ENCODE results near the gene CFDP1. TPM values are rescaled to one million over a fixed set of nuclear protein-coding genes. Genes with fewer than 3 reads are reported as not detected.

The CFDP1 gene
- total and polyA plus RNA-seq, 2 donors (not counting 1 experiment from before 2014, with no cell fraction given): 6.3 to 42.8 TPM

DNA sequence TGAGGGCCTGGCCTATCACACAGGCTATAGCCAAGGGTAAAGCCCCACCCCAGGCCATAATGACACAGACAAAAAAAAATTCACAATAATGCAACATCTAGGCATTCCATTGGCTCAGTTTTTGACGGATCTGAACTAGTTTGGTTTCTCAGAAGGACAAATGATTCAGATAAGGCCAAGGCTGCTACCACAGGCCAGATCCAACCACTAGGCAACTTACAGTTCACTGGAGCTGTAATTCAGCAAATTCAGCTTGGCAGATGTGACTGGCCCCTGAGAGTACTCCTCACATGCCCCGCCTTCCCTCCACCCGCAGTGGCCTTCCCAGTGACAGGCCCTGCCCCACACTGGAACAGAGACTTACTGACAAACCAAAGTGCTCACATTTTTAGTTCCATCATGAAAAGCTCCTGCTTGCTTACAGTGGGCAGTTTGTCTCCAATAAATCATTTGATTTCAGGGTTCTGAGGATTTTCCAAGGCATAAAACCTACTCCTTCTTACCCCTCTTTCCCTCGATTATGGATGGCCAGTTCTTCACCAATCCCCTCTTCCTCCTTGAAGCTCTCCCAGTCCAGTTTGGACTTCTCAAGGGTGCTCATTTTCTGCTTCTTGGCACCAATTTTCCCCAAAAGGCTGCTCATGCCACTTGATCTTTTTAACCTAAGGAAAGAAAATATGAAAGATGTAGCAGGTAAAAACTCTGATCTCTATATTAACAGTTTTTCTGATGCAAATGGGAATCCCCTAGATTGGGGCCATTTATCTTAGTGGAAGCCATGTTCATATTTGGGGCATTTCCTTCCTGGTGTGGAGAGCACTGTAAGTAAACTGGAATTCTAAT, 128.6 kb downstream of the CFDP1 start:
- Histone ChIP-seq H3K79me2 (ENCODE audit: control insufficient read depth, insufficient read depth, low read length) (no peaks in the 10 kb centered on the region), H3K9ac (ENCODE audit: low read length) (no peak overlapping the region), H3K9me3 (ENCODE audit: control extremely low read depth in 1 of 3, control insufficient read depth in 2 of 3, insufficient read depth in 1 of 3, low read length in 2 of 3) (no peaks in the 10 kb centered on the region), H3K36me3 (replicated peaks in 1 of 2; ENCODE audit: control extremely low read depth in 1 of 2, control insufficient read depth in 1 of 2, extremely low read depth in 1 of 2, insufficient read depth in 2 of 2, low read length in 1 of 2) (peaks cover 10% of the 10 kb centered on the region in 2 experiments), H3K4me3 (ENCODE audit: control extremely low read depth in 1 of 5, extremely low read depth in 1 of 5, insufficient read depth in 1 of 5, low read depth in 2 of 5, low read length in 4 of 5) (no peak overlapping the region), H3K27ac (ENCODE audit: low read length in 2 of 2) (no peak overlapping the region), H3K27me3 (replicated peaks in 1 of 4; ENCODE audit: control extremely low read depth in 1 of 4, control insufficient read depth in 3 of 4, insufficient read depth in 4 of 4, low read length in 3 of 4) (peaks cover 0 to 4% (median 0%) of the 10 kb centered on the region in 4 experiments), H2AFZ (ENCODE audit: insufficient read depth, low read depth, low read length, poor library complexity, severe bottlenecking) (no peak overlapping the region), H3K4me1 (ENCODE audit: control insufficient read depth in 2 of 2, insufficient read depth in 2 of 2, low read length in 2 of 2) (no peaks in the 10 kb centered on the region), H4K20me1 (ENCODE audit: control insufficient read depth, insufficient read depth, low read length, poor library complexity, severe bottlenecking) (peaks cover 8% of the 10 kb centered on the region), H3K4me2 (replicated peaks; ENCODE audit: low read depth, low read length, poor library complexity, severe bottlenecking) (no peak overlapping the region)
- Mint-ChIP-seq H3K27me3 (no peaks in the 10 kb centered on the region), H3K4me1 (no peaks in the 10 kb centered on the region), H3K9me3 (ENCODE audit: insufficient read depth) (no peaks in the 10 kb centered on the region), H3K4me3 (no peak overlapping the region), H3K27ac (no peak overlapping the region)
- TF ChIP-seq, protein P1, sequence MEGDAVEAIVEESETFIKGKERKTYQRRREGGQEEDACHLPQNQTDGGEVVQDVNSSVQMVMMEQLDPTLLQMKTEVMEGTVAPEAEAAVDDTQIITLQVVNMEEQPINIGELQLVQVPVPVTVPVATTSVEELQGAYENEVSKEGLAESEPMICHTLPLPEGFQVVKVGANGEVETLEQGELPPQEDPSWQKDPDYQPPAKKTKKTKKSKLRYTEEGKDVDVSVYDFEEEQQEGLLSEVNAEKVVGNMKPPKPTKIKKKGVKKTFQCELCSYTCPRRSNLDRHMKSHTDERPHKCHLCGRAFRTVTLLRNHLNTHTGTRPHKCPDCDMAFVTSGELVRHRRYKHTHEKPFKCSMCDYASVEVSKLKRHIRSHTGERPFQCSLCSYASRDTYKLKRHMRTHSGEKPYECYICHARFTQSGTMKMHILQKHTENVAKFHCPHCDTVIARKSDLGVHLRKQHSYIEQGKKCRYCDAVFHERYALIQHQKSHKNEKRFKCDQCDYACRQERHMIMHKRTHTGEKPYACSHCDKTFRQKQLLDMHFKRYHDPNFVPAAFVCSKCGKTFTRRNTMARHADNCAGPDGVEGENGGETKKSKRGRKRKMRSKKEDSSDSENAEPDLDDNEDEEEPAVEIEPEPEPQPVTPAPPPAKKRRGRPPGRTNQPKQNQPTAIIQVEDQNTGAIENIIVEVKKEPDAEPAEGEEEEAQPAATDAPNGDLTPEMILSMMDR (IDR thresholded peaks at IDR 0.05): no peak
- no peak for TF ChIP-seq EZH2 (IDR thresholded peaks at IDR 0.05; ENCODE audit: borderline replicate concordance, insufficient read depth, low read depth, low read length, poor library complexity, severe bottlenecking)
- intact Hi-C loops (cut with micrococcal nuclease): no loop called here
- ATAC-seq (ENCODE audit: low read depth): no peak
- WGBS (ENCODE audit: insufficient coverage): 100% methylated on average over 3 of the region's 4 CpGs
- CTCF ChIA-PET: no interaction called here
- POLR2A ChIA-PET: no interaction called here
- no peak for DNase-seq

DNA sequence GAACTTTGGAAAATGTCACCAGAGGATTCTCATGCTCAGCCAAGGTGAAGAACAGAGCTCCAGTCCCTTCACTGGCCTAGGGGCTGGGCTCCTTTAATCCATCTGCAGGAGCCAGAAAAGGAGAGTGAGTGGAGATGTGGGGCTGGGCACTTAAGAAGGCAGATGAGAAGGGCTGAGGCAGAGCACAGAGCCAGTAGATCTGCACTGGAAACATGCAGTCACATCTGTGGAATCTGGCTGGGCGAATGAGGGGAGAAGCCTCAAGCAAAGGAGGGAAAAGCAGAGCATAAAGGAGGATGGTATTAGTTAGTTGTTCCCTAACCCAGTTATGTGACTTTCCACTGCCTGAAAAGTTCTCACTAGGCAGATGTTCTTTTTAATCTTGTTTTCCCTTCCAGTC, 131.5 kb downstream of the CFDP1 start:
- Histone ChIP-seq H3K79me2 (ENCODE audit: control insufficient read depth, insufficient read depth, low read length) (no peaks in the 10 kb centered on the region), H3K9me3 (ENCODE audit: control extremely low read depth in 1 of 3, control insufficient read depth in 2 of 3, insufficient read depth in 1 of 3, low read length in 2 of 3) (no peaks in the 10 kb centered on the region), H3K9ac (ENCODE audit: low read length) (no peak overlapping the region), H3K4me3 (ENCODE audit: control extremely low read depth in 1 of 5, extremely low read depth in 1 of 5, insufficient read depth in 1 of 5, low read depth in 2 of 5, low read length in 4 of 5) (no peak overlapping the region), H3K4me2 (replicated peaks; ENCODE audit: low read depth, low read length, poor library complexity, severe bottlenecking) (no peak overlapping the region), H3K4me1 (ENCODE audit: control insufficient read depth in 2 of 2, insufficient read depth in 2 of 2, low read length in 2 of 2) (no peaks in the 10 kb centered on the region), H4K20me1 (ENCODE audit: control insufficient read depth, insufficient read depth, low read length, poor library complexity, severe bottlenecking) (no peaks in the 10 kb centered on the region), H3K27ac (ENCODE audit: low read length in 2 of 2) (no peak overlapping the region), H2AFZ (ENCODE audit: insufficient read depth, low read depth, low read length, poor library complexity, severe bottlenecking) (no peak overlapping the region), H3K27me3 (replicated peaks in 1 of 4; ENCODE audit: control extremely low read depth in 1 of 4, control insufficient read depth in 3 of 4, insufficient read depth in 4 of 4, low read length in 3 of 4) (no peaks in the 10 kb centered on the region), H3K36me3 (replicated peaks in 1 of 2; ENCODE audit: control extremely low read depth in 1 of 2, control insufficient read depth in 1 of 2, extremely low read depth in 1 of 2, insufficient read depth in 2 of 2, low read length in 1 of 2) (peaks cover 12 to 13% of the 10 kb centered on the region in 2 experiments)
- TF ChIP-seq, protein P1 (IDR thresholded peaks at IDR 0.05): no peak
- TF ChIP-seq EZH2 (IDR thresholded peaks at IDR 0.05; ENCODE audit: borderline replicate concordance, insufficient read depth, low read depth, low read length, poor library complexity, severe bottlenecking): no peak
- Mint-ChIP-seq H3K27me3 (no peaks in the 10 kb centered on the region), H3K9me3 (ENCODE audit: insufficient read depth) (no peaks in the 10 kb centered on the region), H3K4me1 (no peaks in the 10 kb centered on the region), H3K4me3 (no peak overlapping the region), H3K27ac (no peak overlapping the region)
- ATAC-seq (ENCODE audit: low read depth): no peak
- POLR2A ChIA-PET: interaction anchor here (0.7 kb wide), 1 partner anchor 39 kb away, joined by 4 read pairs; no protein-coding TSS in a partner anchor
- 100% methylated on average over 1 of the region's 1 CpG for WGBS (ENCODE audit: insufficient coverage)
- DNase-seq: no peak
- CTCF ChIA-PET: interaction anchor here (0.7 kb wide), 1 partner anchor 69 kb away, joined by 5 read pairs; no protein-coding TSS in a partner anchor
- intact Hi-C loops (cut with micrococcal nuclease): no loop called here

Data from B cell (primary cell).